ENCODE data around the gene UTP25. TPM values are rescaled to one million over a fixed set of nuclear protein-coding genes. Genes with fewer than 3 reads are reported as not detected.
"Not testable (repeated sequence)": the region's sequence is repeated elsewhere in the genome, so short reads cannot be mapped to it uniquely, and the experiment has no call there.

UTP25 gene
- total and polyA plus RNA-seq, 5 experiments from 2014 or later: 3.0 to 15.6 (median 5.6) TPM

GRCh38 chr1:209896346-209896745 is 68.6 kb downstream of the UTP25 start:
- peaks cover 0 to 2% (median 0%) of the 10 kb centered on the region in 3 donors for H3K36me3 Mint-ChIP-seq
- H3K27me3 Mint-ChIP-seq: peaks cover 13 to 55% (median 24%) of the 10 kb centered on the region in 5 donors
- POLR2A ChIA-PET: no interaction called here
- peak overlapping the region in 1 of 10 donors; percentile 14 for H3K4me3 Mint-ChIP-seq
- H3K9me3 Mint-ChIP-seq: peaks cover 0 to 2% (median 0%) of the 10 kb centered on the region in 9 donors
- no peak for DNase-seq
- H3K4me1 Mint-ChIP-seq: peaks cover 0 to 2% (median 0%) of the 10 kb centered on the region in 4 donors
- H3K27ac Mint-ChIP-seq: peak overlapping the region in 1 of 10 donors; percentile 82
- ATAC-seq: no peak

GRCh38 chr1:209898271-209898670 is 70.5 kb downstream of the UTP25 start:
- H3K27ac Mint-ChIP-seq, DNase-seq, POLR2A ChIA-PET, ATAC-seq, H3K9me3 Mint-ChIP-seq, H3K36me3 Mint-ChIP-seq, H3K4me1 Mint-ChIP-seq, H3K4me3 Mint-ChIP-seq: not testable (repeated sequence)
- H3K27me3 Mint-ChIP-seq: peaks cover 11 to 54% (median 24%) of the 10 kb centered on the region in 5 donors

- ATAC-seq, H3K9me3 Mint-ChIP-seq, H3K36me3 Mint-ChIP-seq, DNase-seq, H3K4me3 Mint-ChIP-seq, H3K4me1 Mint-ChIP-seq, POLR2A ChIA-PET, H3K27ac Mint-ChIP-seq: not testable (repeated sequence)
- H3K27me3 Mint-ChIP-seq: peaks cover 11 to 49% (median 20%) of the 10 kb centered on the region in 5 donors
Measured at GRCh38 chr1:209898851-209899250, 71.1 kb downstream of the UTP25 start.

- Mint-ChIP-seq H3K9me3 (peaks cover 0 to 2% (median 0%) of the 10 kb centered on the region in 9 donors), H3K36me3 (peaks cover 0 to 6% (median 2%) of the 10 kb centered on the region in 3 donors), H3K4me1 (peaks cover 0 to 2% (median 0%) of the 10 kb centered on the region in 4 donors), H3K4me3 (no peak overlapping the region), H3K27ac (no peak overlapping the region), H3K27me3 (peaks cover 11 to 38% (median 13%) of the 10 kb centered on the region in 5 donors)
- no peak for ATAC-seq
- POLR2A ChIA-PET: no interaction called here
- DNase-seq: no peak
Measured at GRCh38 chr1:209899948-209900347, 72.2 kb downstream of the UTP25 start.

GRCh38 chr1:209900734-209901133 is 73.0 kb downstream of the UTP25 start:
- peaks cover 0 to 2% (median 0%) of the 10 kb centered on the region in 4 donors for H3K4me1 Mint-ChIP-seq
- POLR2A ChIA-PET: no interaction called here
- ATAC-seq (no peak), DNase-seq (no peak)
- H3K27me3 Mint-ChIP-seq: peaks cover 7 to 32% (median 13%) of the 10 kb centered on the region in 5 donors
- H3K9me3 Mint-ChIP-seq: peaks cover 0 to 2% (median 0%) of the 10 kb centered on the region in 9 donors
- no peak overlapping the region for H3K4me3 Mint-ChIP-seq
- peaks cover 0 to 6% (median 2%) of the 10 kb centered on the region in 3 donors for H3K36me3 Mint-ChIP-seq
- no peak overlapping the region for H3K27ac Mint-ChIP-seq

GRCh38 chr1:209901211-209901610 is 73.4 kb downstream of the UTP25 start:
- ATAC-seq (no peak), DNase-seq (no peak)
- Mint-ChIP-seq H3K27ac (no peak overlapping the region), H3K36me3 (peaks cover 0 to 6% (median 2%) of the 10 kb centered on the region in 3 donors), H3K9me3 (peaks cover 0 to 2% (median 0%) of the 10 kb centered on the region in 9 donors), H3K4me1 (peaks cover 0 to 2% (median 0%) of the 10 kb centered on the region in 4 donors), H3K27me3 (peaks cover 8 to 28% (median 11%) of the 10 kb centered on the region in 5 donors), H3K4me3 (no peak overlapping the region)
- POLR2A ChIA-PET: no interaction called here

GRCh38 chr1:209904774-209905173 is 77.0 kb downstream of the UTP25 start:
- ATAC-seq, H3K4me1 Mint-ChIP-seq, DNase-seq, H3K36me3 Mint-ChIP-seq, H3K9me3 Mint-ChIP-seq, POLR2A ChIA-PET, H3K27ac Mint-ChIP-seq, H3K4me3 Mint-ChIP-seq: not testable (repeated sequence)
- H3K27me3 Mint-ChIP-seq: peaks cover 5 to 15% (median 10%) of the 10 kb centered on the region in 5 donors

Other genes with a start within 250 kb of the UTP25 start
- gene CAMK1G, start 244.3 kb upstream of the UTP25 start, total RNA-seq: not detected
- gene CAMK1G, start 244.3 kb upstream of the UTP25 start, polyA plus RNA-seq: not detected
- gene LAMB3, start 175.5 kb upstream of the UTP25 start, total RNA-seq: under 1 TPM; 0.73 to 0.93 TPM
- under 1 TPM in 2 of 3 donors, not detected in 1; 0.42 to 0.86 TPM for gene LAMB3, start 175.5 kb upstream of the UTP25 start, polyA plus RNA-seq
- gene G0S2, start 152.6 kb upstream of the UTP25 start, total RNA-seq: not detected
- gene G0S2, start 152.6 kb upstream of the UTP25 start, polyA plus RNA-seq: not detected
- not detected for gene HSD11B1, start 123.1 kb upstream of the UTP25 start, total RNA-seq
- under 1 TPM in 1 of 3 donors, not detected in 2; 0.30 TPM for gene HSD11B1, start 123.1 kb upstream of the UTP25 start, polyA plus RNA-seq
- gene TRAF3IP3, start 71.9 kb upstream of the UTP25 start, total RNA-seq: 100 to 1,000 TPM; 701 to 717 TPM
- 100 to 1,000 TPM; 333 to 540 (median 423) TPM for gene TRAF3IP3, start 71.9 kb upstream of the UTP25 start, polyA plus RNA-seq
- gene C1orf74, start 43.4 kb upstream of the UTP25 start, total RNA-seq: 1 to 10 TPM; 1.7 to 1.8 TPM
- under 1 TPM; 0.30 to 0.88 (median 0.55) TPM for gene C1orf74, start 43.4 kb upstream of the UTP25 start, polyA plus RNA-seq
- gene IRF6, start 21.8 kb upstream of the UTP25 start, total RNA-seq: 1 to 10 TPM; 2.4 to 2.6 TPM
- 1 to 10 TPM in 1 of 3 donors, under 1 TPM in 2; 0.49 to 2.1 (median 0.86) TPM for gene IRF6, start 21.8 kb upstream of the UTP25 start, polyA plus RNA-seq
- not detected for gene SYT14, start 110.2 kb downstream of the UTP25 start, total RNA-seq
- not detected for gene SYT14, start 110.2 kb downstream of the UTP25 start, polyA plus RNA-seq

Measured in naive thymus-derived CD8-positive, alpha-beta T cell (primary cell).